GM10248 (cell line): ENCODE results near the gene ZNF14.
"Not testable (repeated sequence)": the region's sequence is repeated elsewhere in the genome, so short reads cannot be mapped to it uniquely, and the experiment has no call there.

Experiments
- CTCF ChIA-PET: fragments of 300-600 bp; sonication (Branson Sonifier 250); formaldehyde crosslinking; extraction: SDS; loops from one replicate; lab custom pipeline; 2021; ENCODE audit warnings: antibody characterized with exemption; lab: Yijun Ruan, JAX
- POLR2A ChIA-PET: fragments of 350-650 bp; sonication (Branson Sonifier 250); formaldehyde crosslinking; extraction: SDS; loops from one replicate; lab custom pipeline; 2020; ENCODE audit warnings: antibody characterized with exemption; lab: Yijun Ruan, JAX
- DNase-seq: peaks from one replicate; pipeline ENCODE4 v3.0.0; 2012; ENCODE audit errors: extremely low spot score
- CTCF ChIP-seq: IDR thresholded peaks from 2 replicates; pipeline ENCODE4 v1.5.1; 2012; ENCODE audit warnings: mild to moderate bottlenecking, low read depth; ENCODE audit errors: extremely low read depth, missing control alignments, control extremely low read depth

Gene ZNF14

GRCh38 chr19:19686580-19686979, 46.3 kb downstream of the ZNF14 start:
- no peak for TF ChIP-seq CTCF
- ChIA-PET POLR2A (no interaction called here), CTCF (no interaction called here)
- no peak for DNase-seq

- POLR2A ChIA-PET, DNase-seq: not testable (repeated sequence)
- CTCF ChIA-PET: interaction anchor here (1.0 kb wide), 1 partner anchor 10 kb away, joined by 3 read pairs; no protein-coding TSS in a partner anchor
Observed at GRCh38 chr19:19686119-19686518, 46.8 kb downstream of the ZNF14 start.

- DNase-seq: no peak
- POLR2A ChIA-PET: no interaction called here
- TF ChIP-seq CTCF: no peak
- CTCF ChIA-PET: no interaction called here
Observed at GRCh38 chr19:19679176-19680073, 53.5 kb downstream of the ZNF14 start.

GRCh38 chr19:19677579-19677978, 55.3 kb downstream of the ZNF14 start:
- no peak for TF ChIP-seq CTCF
- ChIA-PET POLR2A (no interaction called here), CTCF (no interaction called here)
- DNase-seq: no peak

- ChIA-PET CTCF (no interaction called here), POLR2A (no interaction called here)
- no peak for TF ChIP-seq CTCF
- no peak for DNase-seq
Observed at GRCh38 chr19:19674315-19674714, 58.6 kb downstream of the ZNF14 start.

- TF ChIP-seq CTCF: no peak
- no peak for DNase-seq
- ChIA-PET POLR2A (no interaction called here), CTCF (no interaction called here)
Observed at GRCh38 chr19:19672816-19673215, 60.1 kb downstream of the ZNF14 start.

GRCh38 chr19:19670070-19670551, 62.8 kb downstream of the ZNF14 start:
- ChIA-PET CTCF (no interaction called here), POLR2A (no interaction called here)
- no peak for DNase-seq
- no peak for TF ChIP-seq CTCF
